Measurements from ENCODE around the gene ZNF710.

- no peak for TF ChIP-seq CTCF (IDR thresholded peaks at IDR 0.05 in 2 of 3, conservative IDR thresholded peaks at IDR 0.05 in 1 of 3; ENCODE audit: borderline replicate concordance in 1 of 3, insufficient read depth in 1 of 3, low read depth in 2 of 3, low read length in 2 of 3)
- TF ChIP-seq EGR1 (IDR thresholded peaks at IDR 0.05; ENCODE audit: low read depth): no peak
- TF ChIP-seq EZH2 (IDR thresholded peaks at IDR 0.05): no peak
- TF ChIP-seq, protein P1, sequence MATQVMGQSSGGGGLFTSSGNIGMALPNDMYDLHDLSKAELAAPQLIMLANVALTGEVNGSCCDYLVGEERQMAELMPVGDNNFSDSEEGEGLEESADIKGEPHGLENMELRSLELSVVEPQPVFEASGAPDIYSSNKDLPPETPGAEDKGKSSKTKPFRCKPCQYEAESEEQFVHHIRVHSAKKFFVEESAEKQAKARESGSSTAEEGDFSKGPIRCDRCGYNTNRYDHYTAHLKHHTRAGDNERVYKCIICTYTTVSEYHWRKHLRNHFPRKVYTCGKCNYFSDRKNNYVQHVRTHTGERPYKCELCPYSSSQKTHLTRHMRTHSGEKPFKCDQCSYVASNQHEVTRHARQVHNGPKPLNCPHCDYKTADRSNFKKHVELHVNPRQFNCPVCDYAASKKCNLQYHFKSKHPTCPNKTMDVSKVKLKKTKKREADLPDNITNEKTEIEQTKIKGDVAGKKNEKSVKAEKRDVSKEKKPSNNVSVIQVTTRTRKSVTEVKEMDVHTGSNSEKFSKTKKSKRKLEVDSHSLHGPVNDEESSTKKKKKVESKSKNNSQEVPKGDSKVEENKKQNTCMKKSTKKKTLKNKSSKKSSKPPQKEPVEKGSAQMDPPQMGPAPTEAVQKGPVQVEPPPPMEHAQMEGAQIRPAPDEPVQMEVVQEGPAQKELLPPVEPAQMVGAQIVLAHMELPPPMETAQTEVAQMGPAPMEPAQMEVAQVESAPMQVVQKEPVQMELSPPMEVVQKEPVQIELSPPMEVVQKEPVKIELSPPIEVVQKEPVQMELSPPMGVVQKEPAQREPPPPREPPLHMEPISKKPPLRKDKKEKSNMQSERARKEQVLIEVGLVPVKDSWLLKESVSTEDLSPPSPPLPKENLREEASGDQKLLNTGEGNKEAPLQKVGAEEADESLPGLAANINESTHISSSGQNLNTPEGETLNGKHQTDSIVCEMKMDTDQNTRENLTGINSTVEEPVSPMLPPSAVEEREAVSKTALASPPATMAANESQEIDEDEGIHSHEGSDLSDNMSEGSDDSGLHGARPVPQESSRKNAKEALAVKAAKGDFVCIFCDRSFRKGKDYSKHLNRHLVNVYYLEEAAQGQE (IDR thresholded peaks at IDR 0.05; ENCODE audit: low read depth): no peak
- no peak for TF ChIP-seq POLR2A (IDR thresholded peaks at IDR 0.05; ENCODE audit: borderline replicate concordance, extremely low read depth, insufficient read depth, insufficient read length)
- TF ChIP-seq EZH2phosphoT487 (IDR thresholded peaks at IDR 0.05; ENCODE audit: borderline replicate concordance): no peak
- no peak for TF ChIP-seq RAD21 (IDR thresholded peaks at IDR 0.05; ENCODE audit: low read depth)
- TF ChIP-seq ZFX (IDR thresholded peaks at IDR 0.05): peak; percentile 64
- TF ChIP-seq POLR2AphosphoS5 (IDR thresholded peaks at IDR 0.05; ENCODE audit: low read depth, low read length): no peak
- TF ChIP-seq MAX (IDR thresholded peaks at IDR 0.05): no peak
- no peak for TF ChIP-seq SIN3A (IDR thresholded peaks at IDR 0.05; ENCODE audit: low read depth)
Measured at GRCh38 chr15:90000186-90001001, 730 bp upstream of the ZNF710 start.
